Loucy (cell line): ENCODE measurements around the gene FBXO9.

Source experiments
- CTCF ChIP-seq: fragments of 200-600 bp; sonication (generic); conservative IDR thresholded peaks from 2 replicates; pipeline ENCODE4 v1.5.1; 2014; ENCODE audit warnings: mild to moderate bottlenecking, antibody characterized with exemption, low read length
- EZH2phosphoT487 ChIP-seq: fragments of 200-600 bp; IDR thresholded peaks from 2 replicates; pipeline ENCODE4 v1.6.1; 2018; ENCODE audit warnings: antibody characterized with exemption, mild to moderate bottlenecking, moderate library complexity, borderline replicate concordance

- no peak for TF ChIP-seq CTCF
- no peak for TF ChIP-seq EZH2phosphoT487
Observed at GRCh38 chr6:53038596-53038995, 26.6 kb upstream of the FBXO9 start.
